ENCODE measurements around the gene ANXA9. TPM values are rescaled to one million over a fixed set of nuclear protein-coding genes. Genes with fewer than 3 reads are reported as not detected.

Gene ANXA9
- total RNA-seq (2021; ENCODE audit: unreplicated experiment): 2.7 TPM
- polyA plus RNA-seq (2012): 3.1 and 3.5 TPM in 2 replicates
- Bru-seq, nascent RNA: percentile 39 among the genes with signal in this experiment
- BruChase-seq, experiment 1, labeled RNA remaining after a 6-hour chase: percentile 30 among the genes with signal in this experiment
- BruChase-seq, experiment 2, labeled RNA remaining after a 2-hour chase: percentile 36 among the genes with signal in this experiment
- long read RNA-seq, partial matches to known transcripts: 0 of 3 reads
- long read RNA-seq, other reads (novel, unspliced or antisense): 2 of 3 reads

- no peaks in the 10 kb centered on the region for H3K27me3 ChIP-seq (ENCODE audit: insufficient read depth, low read length)
- no peaks in the 10 kb centered on the region for H3K9me3 ChIP-seq (ENCODE audit: control insufficient read depth in 1 of 2, insufficient read depth in 1 of 2, low read depth in 1 of 2, low read length in 2 of 2)
- peak within 1 kb of the TSS; percentile 78 for H3K4me2 ChIP-seq (ENCODE audit: low read length)
- no peaks in the 10 kb centered on the region for H3K36me3 ChIP-seq (ENCODE audit: control insufficient read depth in 1 of 2, insufficient read depth in 2 of 2, low read length in 2 of 2)
- ChIA-PET POLR2A (interaction anchor here (0.7 to 1.6 kb wide), 3 partner anchors 12 to 402 kb away, joined by 3 to 4 read pairs (median 3); partner anchors contain the start of gene MCL1), RAD21 (ENCODE audit: low non-redundant PET in 1 of 2, low total read pairs in 2 of 2, uncharacterized antibody in 2 of 2, unreplicated experiment in 2 of 2) (interaction anchor here in 1 of 2 experiments (0.8 kb wide), 1 partner anchor 14 kb away, joined by 6 read pairs; no protein-coding TSS in a partner anchor), CTCF (interaction anchor here (1.7 to 2.5 kb wide), 4 partner anchors 12 to 421 kb away, joined by 4 to 17 read pairs (median 10); no protein-coding TSS in a partner anchor)
- H3K9ac ChIP-seq (ENCODE audit: low read length): peak within 1 kb of the TSS; percentile 49
- no peak for TF ChIP-seq ZBTB33 (IDR thresholded peaks at IDR 0.05; ENCODE audit: extremely low read depth, insufficient replicate concordance, low read length)
- 0 out of 2 replicates have a peak, but pooled peaks have one; percentile 18 for TF ChIP-seq POLR2AphosphoS5 (IDR thresholded peaks at IDR 0.05; ENCODE audit: low read depth, low read length)
- peak; percentile 58 for ATAC-seq
- no TSS peak for BruUV-seq (replicated peaks)
- peak within 1 kb of the TSS; percentile 13 to 37; a peak in 3 of 4 replicates for H3K4me3 ChIP-seq (replicated peaks in 1 of 2; ENCODE audit: low read depth in 1 of 2, low read length in 2 of 2)
- intact Hi-C loops (cut with micrococcal nuclease): no loop called here
- H3K79me2 ChIP-seq (ENCODE audit: insufficient read depth, low read length): no peaks in the 10 kb centered on the region
- H3K27ac ChIP-seq (ENCODE audit: low read depth, low read length): peak within 1 kb of the TSS; percentile 86
- DNase-seq (ENCODE audit: low read depth, low spot score): no peak
- peak within 1 kb of the TSS; percentile 14 for H2AFZ ChIP-seq (ENCODE audit: low read depth, low read length, poor library complexity, severe bottlenecking)
- no peaks in the 10 kb centered on the region for H3K9me2 ChIP-seq (ENCODE audit: insufficient read depth)
- H3K4me1 ChIP-seq (ENCODE audit: control insufficient read depth in 1 of 2, insufficient read depth in 2 of 2, low read length in 2 of 2): peaks cover 69 to 82% of the 10 kb centered on the region in 2 experiments
- no peaks in the 10 kb centered on the region for H4K20me1 ChIP-seq (ENCODE audit: insufficient read depth)
Observed at GRCh38 chr1:150981805-150982712, at the start of gene ANXA9. Gene ANXA9 (plus strand): TSS chr1:150982292. CDS start chr1:150983106, 814 bp downstream.
